ENCODE data around the gene RELA. TPM values are rescaled to one million over a fixed set of nuclear protein-coding genes. Genes with fewer than 3 reads are reported as not detected.
A peak's percentile ranks its signal among the peaks of the same experiment; 100 is the strongest.

The RELA gene
- total and polyA plus RNA-seq, 10 of the 15 experiments (the other 5 are each of a cell fraction or from before 2014, with no cell fraction given), result 5.1 to 56.4 (median 34.2) TPM

- peak; percentile 64 for TF ChIP-seq RELB (IDR thresholded peaks at IDR 0.05; ENCODE audit: low read depth)
- TF ChIP-seq RFX5 (IDR thresholded peaks at IDR 0.05; ENCODE audit: low read depth, low read length), result 0 out of 2 replicates have a peak, but pooled peaks have one; percentile 12
- peak; percentile 70; the same call in 2 of the 3 replicates for TF ChIP-seq POU2F2 (IDR thresholded peaks at IDR 0.05; ENCODE audit: borderline replicate concordance, low read depth, low read length)
- no peak; the same call in 1 of the 2 replicates for TF ChIP-seq TCF3 (IDR thresholded peaks at IDR 0.05; ENCODE audit: borderline replicate concordance, insufficient read depth, low read depth, low read length)
- no peak for TF ChIP-seq E4F1 (IDR thresholded peaks at IDR 0.05; ENCODE audit: borderline replicate concordance, partially characterized antibody)
- TF ChIP-seq CREB1 (IDR thresholded peaks at IDR 0.05; ENCODE audit: low read depth), result 0 out of 2 replicates have a peak, but pooled peaks have one; percentile 54
- 0 out of 4 replicates have a peak, but pooled peaks of 1 of the 2 experiments have one; percentile 24 for TF ChIP-seq EP300 (IDR thresholded peaks at IDR 0.05; ENCODE audit: borderline replicate concordance in 1 of 2, control insufficient read depth in 1 of 2, low read depth in 2 of 2, low read length in 2 of 2)
- peak; percentile 70 for TF ChIP-seq NRF1 (conservative IDR thresholded peaks at IDR 0.05; ENCODE audit: low read depth, low read length)
- no peak for TF ChIP-seq HDAC6 (IDR thresholded peaks at IDR 0.05; ENCODE audit: unreplicated experiment)
- TF ChIP-seq MYC (IDR thresholded peaks at IDR 0.05; ENCODE audit: insufficient read depth, insufficient read length, insufficient replicate concordance, low read length, severe bottlenecking), result peak; percentile 69
- no peak for TF ChIP-seq SUZ12 (IDR thresholded peaks at IDR 0.05; ENCODE audit: unreplicated experiment)
- TF ChIP-seq ATF2 (IDR thresholded peaks at IDR 0.05; ENCODE audit: low read length), result peak; percentile 35; the same call in 1 of the 2 replicates
- peak; percentile 70 for TF ChIP-seq YY1 (IDR thresholded peaks at IDR 0.05; ENCODE audit: low read depth, low read length)
- TF ChIP-seq MXI1 (IDR thresholded peaks at IDR 0.05; ENCODE audit: low read depth, low read length), result no peak
- TF ChIP-seq IRF5 (IDR thresholded peaks at IDR 0.05; ENCODE audit: borderline replicate concordance), result peak; percentile 69; the same call in 1 of the 2 replicates
- no peak for TF ChIP-seq RELA (IDR thresholded peaks at IDR 0.05; ENCODE audit: borderline replicate concordance, partially characterized antibody)
- 0 out of 4 replicates have a peak, but pooled peaks of 1 of the 2 experiments have one; percentile 19 for TF ChIP-seq ETV6 (conservative IDR thresholded peaks at IDR 0.05 in 1 of 2, IDR thresholded peaks at IDR 0.05 in 1 of 2; ENCODE audit: borderline replicate concordance in 1 of 2, low read depth in 1 of 2)
- peak; percentile 72; the same call in 1 of the 2 replicates for TF ChIP-seq NR2F1 (conservative IDR thresholded peaks at IDR 0.05)
- peak; percentile 47 for TF ChIP-seq CHD2 (IDR thresholded peaks at IDR 0.05; ENCODE audit: borderline replicate concordance, low read depth, low read length)
Measured at GRCh38 chr11:65662799-65663638, at the start of gene RELA (continued).
